ENCODE data around the gene PGAP2.
"Not testable (repeated sequence)": the region's sequence is repeated elsewhere in the genome, so short reads cannot be mapped to it uniquely, and the experiment has no call there.

PGAP2 gene

GRCh38 chr11:3803726-3804495 lies 4.4 kb upstream of the PGAP2 start:
- no peak overlapping the region for H3K27ac ChIP-seq (ENCODE audit: low read depth, low read length)
- H3K9me3 ChIP-seq (ENCODE audit: control insufficient read depth in 1 of 2, low read length in 2 of 2) = no peaks in the 10 kb centered on the region
- H3K36me3 ChIP-seq (ENCODE audit: control insufficient read depth in 1 of 2, insufficient read depth in 2 of 2, low read length in 2 of 2) = no peaks in the 10 kb centered on the region
- H3K9ac ChIP-seq (ENCODE audit: low read depth in 1 of 2, low read length in 2 of 2) = no peak overlapping the region
- H3K4me1 ChIP-seq (ENCODE audit: control insufficient read depth in 1 of 2, insufficient read depth in 2 of 2, low read length in 2 of 2) = peaks cover 4 to 15% of the 10 kb centered on the region in 2 donors
- no peaks in the 10 kb centered on the region for H3K27me3 ChIP-seq (ENCODE audit: control insufficient read depth in 1 of 2, insufficient read depth in 2 of 2, low read length in 2 of 2)
- no peak overlapping the region for H3K4me3 ChIP-seq (ENCODE audit: low read depth in 1 of 2, low read length in 2 of 2)

GRCh38 chr11:3808861-3809623 lies 682 bp downstream of the PGAP2 start:
- Histone ChIP-seq H3K9me3 (ENCODE audit: control insufficient read depth in 1 of 2, low read length in 2 of 2) (no peaks in the 10 kb centered on the region), H3K9ac (ENCODE audit: low read depth in 1 of 2, low read length in 2 of 2) (peak overlapping the region; percentile 68 to 89), H3K4me1 (ENCODE audit: control insufficient read depth in 1 of 2, insufficient read depth in 2 of 2, low read length in 2 of 2) (peaks cover 12 to 16% of the 10 kb centered on the region in 2 donors), H3K27ac (ENCODE audit: low read depth, low read length) (no peak overlapping the region), H3K27me3 (ENCODE audit: control insufficient read depth in 1 of 2, insufficient read depth in 2 of 2, low read length in 2 of 2) (no peaks in the 10 kb centered on the region), H3K36me3 (ENCODE audit: control insufficient read depth in 1 of 2, insufficient read depth in 2 of 2, low read length in 2 of 2) (peaks cover 0 to 9% of the 10 kb centered on the region in 2 donors), H3K4me3 (ENCODE audit: low read depth in 1 of 2, low read length in 2 of 2) (peak overlapping the region; percentile 83 to 92)

- Histone ChIP-seq H3K4me3 (ENCODE audit: low read depth in 1 of 2, low read length in 2 of 2) (no peak overlapping the region), H3K36me3 (ENCODE audit: control insufficient read depth in 1 of 2, insufficient read depth in 2 of 2, low read length in 2 of 2) (peaks cover 0 to 9% of the 10 kb centered on the region in 2 donors), H3K27ac (ENCODE audit: low read depth, low read length) (no peak overlapping the region), H3K4me1 (ENCODE audit: control insufficient read depth in 1 of 2, insufficient read depth in 2 of 2, low read length in 2 of 2) (peaks cover 12 to 16% of the 10 kb centered on the region in 2 donors), H3K27me3 (ENCODE audit: control insufficient read depth in 1 of 2, insufficient read depth in 2 of 2, low read length in 2 of 2) (no peaks in the 10 kb centered on the region), H3K9ac (ENCODE audit: low read depth in 1 of 2, low read length in 2 of 2) (no peak overlapping the region), H3K9me3 (ENCODE audit: control insufficient read depth in 1 of 2, low read length in 2 of 2) (no peaks in the 10 kb centered on the region)
Measured at GRCh38 chr11:3809624-3809928, 1.2 kb downstream of the PGAP2 start.

- Histone ChIP-seq H3K9ac (ENCODE audit: low read depth in 1 of 2, low read length in 2 of 2) (no peak overlapping the region), H3K27me3 (ENCODE audit: control insufficient read depth in 1 of 2, insufficient read depth in 2 of 2, low read length in 2 of 2) (no peaks in the 10 kb centered on the region), H3K27ac (ENCODE audit: low read depth, low read length) (no peak overlapping the region), H3K9me3 (ENCODE audit: control insufficient read depth in 1 of 2, low read length in 2 of 2) (no peaks in the 10 kb centered on the region), H3K4me3 (ENCODE audit: low read depth in 1 of 2, low read length in 2 of 2) (no peak overlapping the region), H3K4me1 (ENCODE audit: control insufficient read depth in 1 of 2, insufficient read depth in 2 of 2, low read length in 2 of 2) (peaks cover 12 to 16% of the 10 kb centered on the region in 2 donors), H3K36me3 (ENCODE audit: control insufficient read depth in 1 of 2, insufficient read depth in 2 of 2, low read length in 2 of 2) (peaks cover 0 to 9% of the 10 kb centered on the region in 2 donors)
Measured at GRCh38 chr11:3810446-3810845, 2.1 kb downstream of the PGAP2 start.

- no peaks in the 10 kb centered on the region for H3K27me3 ChIP-seq (ENCODE audit: control insufficient read depth in 1 of 2, insufficient read depth in 2 of 2, low read length in 2 of 2)
- peaks cover 0 to 9% of the 10 kb centered on the region in 2 donors for H3K36me3 ChIP-seq (ENCODE audit: control insufficient read depth in 1 of 2, insufficient read depth in 2 of 2, low read length in 2 of 2)
- H3K4me3 ChIP-seq (ENCODE audit: low read depth in 1 of 2, low read length in 2 of 2) = no peak overlapping the region
- no peaks in the 10 kb centered on the region for H3K9me3 ChIP-seq (ENCODE audit: control insufficient read depth in 1 of 2, low read length in 2 of 2)
- H3K9ac ChIP-seq (ENCODE audit: low read depth in 1 of 2, low read length in 2 of 2) = no peak overlapping the region
- H3K27ac ChIP-seq (ENCODE audit: low read depth, low read length) = no peak overlapping the region
- peaks cover 12 to 16% of the 10 kb centered on the region in 2 donors for H3K4me1 ChIP-seq (ENCODE audit: control insufficient read depth in 1 of 2, insufficient read depth in 2 of 2, low read length in 2 of 2)
Measured at GRCh38 chr11:3810951-3811350, 2.6 kb downstream of the PGAP2 start.

GRCh38 chr11:3814832-3815231 lies 6.5 kb downstream of the PGAP2 start:
- H3K27me3 ChIP-seq (ENCODE audit: control insufficient read depth in 1 of 2, insufficient read depth in 2 of 2, low read length in 2 of 2); H3K4me3 ChIP-seq (ENCODE audit: low read depth in 1 of 2, low read length in 2 of 2); H3K9ac ChIP-seq (ENCODE audit: low read depth in 1 of 2, low read length in 2 of 2); H3K4me1 ChIP-seq (ENCODE audit: control insufficient read depth in 1 of 2, insufficient read depth in 2 of 2, low read length in 2 of 2); H3K9me3 ChIP-seq (ENCODE audit: control insufficient read depth in 1 of 2, low read length in 2 of 2); H3K27ac ChIP-seq (ENCODE audit: low read depth, low read length): not testable (repeated sequence)
- H3K36me3 ChIP-seq (ENCODE audit: control insufficient read depth in 1 of 2, insufficient read depth in 2 of 2, low read length in 2 of 2) = peaks cover 0 to 12% of the 10 kb centered on the region in 2 donors

- no peak overlapping the region for H3K27ac ChIP-seq (ENCODE audit: low read depth, low read length)
- H3K27me3 ChIP-seq (ENCODE audit: control insufficient read depth in 1 of 2, insufficient read depth in 2 of 2, low read length in 2 of 2) = no peaks in the 10 kb centered on the region
- H3K4me3 ChIP-seq (ENCODE audit: low read depth in 1 of 2, low read length in 2 of 2) = no peak overlapping the region
- no peaks in the 10 kb centered on the region for H3K9me3 ChIP-seq (ENCODE audit: control insufficient read depth in 1 of 2, low read length in 2 of 2)
- H3K9ac ChIP-seq (ENCODE audit: low read depth in 1 of 2, low read length in 2 of 2) = no peak overlapping the region
- H3K36me3 ChIP-seq (ENCODE audit: control insufficient read depth in 1 of 2, insufficient read depth in 2 of 2, low read length in 2 of 2) = peaks cover 0 to 14% of the 10 kb centered on the region in 2 donors
- H3K4me1 ChIP-seq (ENCODE audit: control insufficient read depth in 1 of 2, insufficient read depth in 2 of 2, low read length in 2 of 2) = no peaks in the 10 kb centered on the region
Measured at GRCh38 chr11:3815845-3816244, 7.5 kb downstream of the PGAP2 start.

GRCh38 chr11:3816673-3817072 lies 8.3 kb downstream of the PGAP2 start:
- Histone ChIP-seq H3K36me3 (ENCODE audit: control insufficient read depth in 1 of 2, insufficient read depth in 2 of 2, low read length in 2 of 2) (peaks cover 0 to 10% of the 10 kb centered on the region in 2 donors), H3K27ac (ENCODE audit: low read depth, low read length) (no peak overlapping the region), H3K9ac (ENCODE audit: low read depth in 1 of 2, low read length in 2 of 2) (no peak overlapping the region), H3K27me3 (ENCODE audit: control insufficient read depth in 1 of 2, insufficient read depth in 2 of 2, low read length in 2 of 2) (no peaks in the 10 kb centered on the region), H3K9me3 (ENCODE audit: control insufficient read depth in 1 of 2, low read length in 2 of 2) (no peaks in the 10 kb centered on the region), H3K4me3 (ENCODE audit: low read depth in 1 of 2, low read length in 2 of 2) (no peak overlapping the region), H3K4me1 (ENCODE audit: control insufficient read depth in 1 of 2, insufficient read depth in 2 of 2, low read length in 2 of 2) (no peaks in the 10 kb centered on the region)

- Histone ChIP-seq H3K9me3 (ENCODE audit: control insufficient read depth in 1 of 2, low read length in 2 of 2) (no peaks in the 10 kb centered on the region), H3K27me3 (ENCODE audit: control insufficient read depth in 1 of 2, insufficient read depth in 2 of 2, low read length in 2 of 2) (no peaks in the 10 kb centered on the region), H3K4me1 (ENCODE audit: control insufficient read depth in 1 of 2, insufficient read depth in 2 of 2, low read length in 2 of 2) (no peaks in the 10 kb centered on the region), H3K9ac (ENCODE audit: low read depth in 1 of 2, low read length in 2 of 2) (no peak overlapping the region), H3K4me3 (ENCODE audit: low read depth in 1 of 2, low read length in 2 of 2) (no peak overlapping the region), H3K36me3 (ENCODE audit: control insufficient read depth in 1 of 2, insufficient read depth in 2 of 2, low read length in 2 of 2) (peaks cover 0 to 7% of the 10 kb centered on the region in 2 donors), H3K27ac (ENCODE audit: low read depth, low read length) (no peak overlapping the region)
Measured at GRCh38 chr11:3817181-3817800, 8.9 kb downstream of the PGAP2 start.

GRCh38 chr11:3820971-3821370 lies 12.6 kb downstream of the PGAP2 start:
- Histone ChIP-seq H3K9ac (ENCODE audit: low read depth in 1 of 2, low read length in 2 of 2) (no peak overlapping the region), H3K27me3 (ENCODE audit: control insufficient read depth in 1 of 2, insufficient read depth in 2 of 2, low read length in 2 of 2) (no peaks in the 10 kb centered on the region), H3K9me3 (ENCODE audit: control insufficient read depth in 1 of 2, low read length in 2 of 2) (no peaks in the 10 kb centered on the region), H3K27ac (ENCODE audit: low read depth, low read length) (no peak overlapping the region), H3K4me1 (ENCODE audit: control insufficient read depth in 1 of 2, insufficient read depth in 2 of 2, low read length in 2 of 2) (no peaks in the 10 kb centered on the region), H3K4me3 (ENCODE audit: low read depth in 1 of 2, low read length in 2 of 2) (no peak overlapping the region), H3K36me3 (ENCODE audit: control insufficient read depth in 1 of 2, insufficient read depth in 2 of 2, low read length in 2 of 2) (peaks cover 0 to 24% of the 10 kb centered on the region in 2 donors)

All from duodenal mucosa (tissue), 2 donors.